Measurements from ENCODE around the gene PRKCE. TPM values are rescaled to one million over a fixed set of nuclear protein-coding genes. Genes with fewer than 3 reads are reported as not detected.

The PRKCE gene
- polyA plus RNA-seq, 3 donors = 1.3 to 7.7 (median 2.3) TPM

GRCh38 chr2:46016091-46016490 lies 364.6 kb downstream of the PRKCE start:
- Histone ChIP-seq H3K4me1 (ENCODE audit: control insufficient read depth in 1 of 2, insufficient read depth in 2 of 2, low read length in 2 of 2) (no peaks in the 10 kb centered on the region), H3K4me2 (replicated peaks; ENCODE audit: extremely low read depth, low read length, poor library complexity, severe bottlenecking) (no peak overlapping the region), H3K27me3 (ENCODE audit: control insufficient read depth in 2 of 2, insufficient read depth in 2 of 2, low read length in 2 of 2) (no peaks in the 10 kb centered on the region), H3K9ac (ENCODE audit: insufficient read depth, low read length, poor library complexity, severe bottlenecking) (no peak overlapping the region), H3K27ac (ENCODE audit: low read depth in 1 of 2, low read length in 2 of 2) (no peak overlapping the region), H3K36me3 (replicated peaks in 1 of 2; ENCODE audit: control insufficient read depth in 1 of 2, insufficient read depth in 2 of 2, low read length in 2 of 2) (peaks cover 0 to 49% of the 10 kb centered on the region in 2 donors), H2AFZ (ENCODE audit: insufficient read depth, low read depth, low read length, poor library complexity, severe bottlenecking) (no peak overlapping the region), H3K4me3 (replicated peaks in 1 of 3; ENCODE audit: low read depth in 2 of 3, low read length in 3 of 3) (no peak overlapping the region), H3K79me2 (ENCODE audit: insufficient read depth, low read length) (no peaks in the 10 kb centered on the region), H3K9me3 (replicated peaks in 1 of 2; ENCODE audit: control insufficient read depth in 1 of 2, insufficient read depth in 1 of 2, low read length in 2 of 2) (no peaks in the 10 kb centered on the region), H4K20me1 (ENCODE audit: insufficient read depth, low read length) (no peaks in the 10 kb centered on the region)
- Mint-ChIP-seq H3K4me3 (no peak overlapping the region), H3K9me3 (no peaks in the 10 kb centered on the region), H3K36me3 (peaks cover 45 to 51% of the 10 kb centered on the region in 2 donors), H3K4me1 (peaks cover 4% of the 10 kb centered on the region), H3K27me3 (ENCODE audit: low read depth in 3 of 3) (peaks cover 0 to 2% (median 0%) of the 10 kb centered on the region in 3 donors), H3K27ac (no peak overlapping the region)
- intact Hi-C loops (cut with micrococcal nuclease) = loop anchor here (10.0 kb wide), 2 partner anchors 349 to 629 kb away; no protein-coding TSS in a partner anchor
- 98% methylated on average over 6 of the region's 6 CpGs for WGBS (ENCODE audit: insufficient coverage)
- no peak for TF ChIP-seq CTCF (IDR thresholded peaks at IDR 0.05)
- DNase-seq = no peak

- WGBS (ENCODE audit: insufficient coverage) = 92% methylated on average over 6 of the region's 10 CpGs
- Mint-ChIP-seq H3K27me3 (ENCODE audit: low read depth in 3 of 3) (peaks cover 0 to 2% (median 0%) of the 10 kb centered on the region in 3 donors), H3K4me3 (no peak overlapping the region), H3K4me1 (peaks cover 4% of the 10 kb centered on the region), H3K36me3 (peaks cover 29 to 31% of the 10 kb centered on the region in 2 donors), H3K27ac (no peak overlapping the region), H3K9me3 (no peaks in the 10 kb centered on the region)
- Histone ChIP-seq H3K4me3 (replicated peaks in 1 of 3; ENCODE audit: low read depth in 2 of 3, low read length in 3 of 3) (no peak overlapping the region), H3K9ac (ENCODE audit: insufficient read depth, low read length, poor library complexity, severe bottlenecking) (no peak overlapping the region), H3K27ac (ENCODE audit: low read depth in 1 of 2, low read length in 2 of 2) (no peak overlapping the region), H3K4me2 (replicated peaks; ENCODE audit: extremely low read depth, low read length, poor library complexity, severe bottlenecking) (no peak overlapping the region), H3K36me3 (replicated peaks in 1 of 2; ENCODE audit: control insufficient read depth in 1 of 2, insufficient read depth in 2 of 2, low read length in 2 of 2) (peaks cover 0 to 21% of the 10 kb centered on the region in 2 donors), H3K79me2 (ENCODE audit: insufficient read depth, low read length) (no peaks in the 10 kb centered on the region), H4K20me1 (ENCODE audit: insufficient read depth, low read length) (no peaks in the 10 kb centered on the region), H3K4me1 (ENCODE audit: control insufficient read depth in 1 of 2, insufficient read depth in 2 of 2, low read length in 2 of 2) (no peaks in the 10 kb centered on the region), H3K27me3 (ENCODE audit: control insufficient read depth in 2 of 2, insufficient read depth in 2 of 2, low read length in 2 of 2) (no peaks in the 10 kb centered on the region), H3K9me3 (replicated peaks in 1 of 2; ENCODE audit: control insufficient read depth in 1 of 2, insufficient read depth in 1 of 2, low read length in 2 of 2) (no peaks in the 10 kb centered on the region), H2AFZ (ENCODE audit: insufficient read depth, low read depth, low read length, poor library complexity, severe bottlenecking) (no peak overlapping the region)
- intact Hi-C loops (cut with micrococcal nuclease) = loop anchor here (10.0 kb wide), 2 partner anchors 346 to 626 kb away; no protein-coding TSS in a partner anchor
- TF ChIP-seq CTCF (IDR thresholded peaks at IDR 0.05) = no peak
- no peak for DNase-seq
These were observed 367.5 kb downstream of the PRKCE start for GRCh38 chr2:46018773-46019591.
